GM12864 (cell line): ENCODE data around the gene DNM2.

Experiments
- DNase-seq: peaks from one replicate; pipeline ENCODE4 v3.0.0-alpha.2; 2011; ENCODE audit warnings: low read depth
- H3K4me3 ChIP-seq: 2 replicates; pipeline ENCODE4 v1.5.1; 2011; ENCODE audit warnings: mild to moderate bottlenecking, low read depth, low read length, control low read depth
- TF ChIP-seq, protein P1 (sequence below): IDR thresholded peaks from 2 replicates; pipeline ENCODE4 v1.5.1; 2011; ENCODE audit warnings: low read depth, mild to moderate bottlenecking, moderate library complexity, low read length, control low read depth, inconsistent platforms; ENCODE audit errors: missing control alignments

DNM2 gene

GRCh38 chr19:10797078-10797477 lies 79.2 kb downstream of the DNM2 start:
- DNase-seq, result no peak
- TF ChIP-seq, protein P1, sequence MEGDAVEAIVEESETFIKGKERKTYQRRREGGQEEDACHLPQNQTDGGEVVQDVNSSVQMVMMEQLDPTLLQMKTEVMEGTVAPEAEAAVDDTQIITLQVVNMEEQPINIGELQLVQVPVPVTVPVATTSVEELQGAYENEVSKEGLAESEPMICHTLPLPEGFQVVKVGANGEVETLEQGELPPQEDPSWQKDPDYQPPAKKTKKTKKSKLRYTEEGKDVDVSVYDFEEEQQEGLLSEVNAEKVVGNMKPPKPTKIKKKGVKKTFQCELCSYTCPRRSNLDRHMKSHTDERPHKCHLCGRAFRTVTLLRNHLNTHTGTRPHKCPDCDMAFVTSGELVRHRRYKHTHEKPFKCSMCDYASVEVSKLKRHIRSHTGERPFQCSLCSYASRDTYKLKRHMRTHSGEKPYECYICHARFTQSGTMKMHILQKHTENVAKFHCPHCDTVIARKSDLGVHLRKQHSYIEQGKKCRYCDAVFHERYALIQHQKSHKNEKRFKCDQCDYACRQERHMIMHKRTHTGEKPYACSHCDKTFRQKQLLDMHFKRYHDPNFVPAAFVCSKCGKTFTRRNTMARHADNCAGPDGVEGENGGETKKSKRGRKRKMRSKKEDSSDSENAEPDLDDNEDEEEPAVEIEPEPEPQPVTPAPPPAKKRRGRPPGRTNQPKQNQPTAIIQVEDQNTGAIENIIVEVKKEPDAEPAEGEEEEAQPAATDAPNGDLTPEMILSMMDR, result no peak
- no peak overlapping the region for H3K4me3 ChIP-seq

DNA sequence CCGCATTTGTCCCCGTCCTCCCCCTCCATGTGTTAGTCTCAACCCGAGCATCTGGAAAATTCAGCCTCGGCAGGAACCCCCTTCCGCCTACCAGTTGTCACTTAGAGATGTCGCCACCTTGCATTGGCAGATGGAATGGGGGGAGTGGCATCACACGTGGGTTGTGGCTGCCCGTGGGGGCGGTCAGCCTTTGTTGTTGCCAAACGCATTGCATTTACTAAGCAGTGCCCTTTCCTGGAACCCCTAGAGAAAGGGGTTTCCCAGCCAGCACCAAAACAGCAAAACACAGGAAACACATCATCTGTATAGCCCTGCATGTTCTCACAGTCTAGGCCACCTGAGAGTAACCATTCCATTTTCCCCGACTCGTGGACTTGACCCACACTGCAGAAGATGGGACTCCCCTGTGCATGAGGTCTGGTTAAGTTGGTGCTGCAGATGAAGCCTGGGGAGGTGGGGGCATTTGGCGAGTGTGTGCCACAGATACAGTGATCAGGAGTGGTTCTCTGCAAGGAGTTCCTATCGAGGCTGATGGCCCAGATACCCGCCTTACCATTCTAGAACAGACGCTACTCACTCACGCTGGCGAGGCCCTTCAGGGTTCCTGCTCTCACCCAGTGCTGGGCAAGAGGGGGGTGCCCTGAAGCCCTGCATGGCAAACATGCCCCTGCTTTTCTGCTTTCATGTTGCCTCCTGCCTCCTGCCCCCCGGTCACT lies 79.8 kb downstream of the DNM2 start:
- DNase-seq, result peak; percentile 41
- H3K4me3 ChIP-seq, result no peak overlapping the region
- TF ChIP-seq, protein P1, result no peak

- H3K4me3 ChIP-seq, result no peak overlapping the region
- no peak for DNase-seq
- TF ChIP-seq, protein P1, result no peak
Measured at GRCh38 chr19:10800488-10800887, 82.6 kb downstream of the DNM2 start.

- no peak overlapping the region for H3K4me3 ChIP-seq
- TF ChIP-seq, protein P1, result no peak
- no peak for DNase-seq
Measured at GRCh38 chr19:10802479-10802878, 84.6 kb downstream of the DNM2 start.

- no peak overlapping the region for H3K4me3 ChIP-seq
- TF ChIP-seq, protein P1, result no peak
- DNase-seq, result no peak
Measured at GRCh38 chr19:10803252-10803651, 85.4 kb downstream of the DNM2 start.

- TF ChIP-seq, protein P1, result no peak
- DNase-seq, result no peak
- no peak overlapping the region for H3K4me3 ChIP-seq
Measured at GRCh38 chr19:10805065-10805757, 87.3 kb downstream of the DNM2 start.
